HG03196 (cell line): ENCODE results near the gene WDR7.
A peak's percentile ranks its signal among the peaks of the same experiment; 100 is the strongest.

Experiments
- ATAC-seq: cut with Tn5 transposase; IDR thresholded peaks from one replicate; pipeline ENCODE4 v1.9.1; 2021; ENCODE audit not compliant: unreplicated experiment

WDR7 gene

DNA sequence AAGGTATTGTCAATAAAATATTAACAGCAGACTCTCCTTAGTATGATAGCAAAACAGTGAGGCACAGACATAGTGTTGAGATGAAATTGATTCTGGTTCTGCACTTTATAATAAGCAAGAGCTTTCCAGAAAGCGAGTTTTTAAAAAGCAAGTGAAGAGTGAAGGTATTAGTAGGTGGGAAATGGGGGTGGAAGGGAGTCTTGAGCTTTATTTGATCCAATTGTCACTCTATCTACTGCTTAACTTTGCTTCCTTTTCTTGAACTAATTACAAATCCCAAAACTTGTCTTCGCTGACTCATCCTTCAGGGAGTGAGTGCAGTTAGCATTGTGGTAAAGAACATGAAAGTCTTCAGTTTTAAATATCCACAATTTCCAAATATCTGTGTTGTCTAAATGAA is 375.2 kb downstream of the WDR7 start:
- no peak for ATAC-seq

DNA sequence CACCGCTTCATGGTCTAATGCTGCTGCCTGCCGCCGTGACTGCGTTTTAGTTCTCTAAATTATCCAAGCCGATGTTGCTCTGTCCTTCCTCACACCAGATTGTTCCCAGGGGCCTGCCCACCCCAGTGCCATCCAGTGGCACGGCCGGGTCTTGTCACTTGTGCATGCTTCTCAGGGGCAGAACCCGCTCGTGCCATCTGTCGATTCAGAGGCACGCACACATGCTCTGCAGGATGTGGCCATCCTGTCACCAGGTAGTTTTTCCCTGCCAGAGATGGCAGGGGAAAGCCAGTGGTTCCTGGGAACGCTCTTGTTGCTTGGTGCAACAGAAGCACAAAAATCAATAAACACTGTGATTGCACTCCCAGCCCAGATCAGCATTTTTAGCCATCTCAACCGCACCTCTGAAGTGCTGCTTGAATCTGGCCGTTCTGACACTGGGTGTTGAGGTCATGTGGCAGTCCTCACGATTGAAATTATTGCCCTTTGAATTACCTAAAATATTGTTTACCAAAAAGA is 376.1 kb downstream of the WDR7 start:
- ATAC-seq = no peak

DNA sequence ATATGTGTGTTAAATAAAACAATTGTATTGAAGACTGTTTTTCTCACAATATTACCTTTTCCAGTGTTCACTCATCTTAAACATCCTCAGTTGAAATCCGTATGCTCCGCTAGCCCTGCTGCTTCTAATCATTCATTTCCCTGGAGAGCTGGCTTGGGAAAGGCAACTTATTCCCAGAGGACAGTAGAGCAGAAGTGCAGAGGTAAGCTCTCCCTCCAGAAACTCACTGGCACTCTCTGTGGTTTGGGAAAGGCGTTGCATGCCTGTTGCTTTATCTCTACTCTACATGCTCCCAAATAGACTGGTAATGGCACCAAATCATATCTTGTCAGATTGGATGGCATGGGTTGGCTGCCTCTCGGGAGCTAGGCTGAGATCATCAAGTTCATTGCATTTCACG is 378.6 kb downstream of the WDR7 start:
- no peak for ATAC-seq

- ATAC-seq = no peak
Measured at GRCh38 chr18:57030417-57030816, 379.3 kb downstream of the WDR7 start.

- ATAC-seq = no peak
Measured at GRCh38 chr18:57035590-57035989, 384.4 kb downstream of the WDR7 start.

GRCh38 chr18:57038395-57038794 is 387.2 kb downstream of the WDR7 start:
- ATAC-seq = no peak

GRCh38 chr18:57040175-57040574 is 389.0 kb downstream of the WDR7 start:
- no peak for ATAC-seq

DNA sequence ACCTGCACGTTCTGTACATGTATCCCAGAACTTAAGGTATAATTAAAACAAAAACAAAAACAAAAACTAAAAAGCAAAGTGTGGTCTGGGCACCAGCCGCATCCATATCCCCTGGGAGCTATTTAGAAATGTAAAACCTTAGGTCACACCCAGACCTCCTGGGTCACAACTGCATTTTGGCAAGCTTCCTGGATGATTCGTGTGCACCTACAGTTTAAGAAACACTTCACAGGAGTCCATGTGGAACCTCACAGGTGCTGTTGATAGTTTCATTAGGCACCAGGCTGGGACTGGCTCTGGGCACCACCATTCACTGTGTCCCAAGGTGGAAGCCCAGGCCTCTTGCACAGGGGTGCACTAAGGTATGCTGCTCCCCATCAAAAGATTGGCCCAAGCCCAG is 392.1 kb downstream of the WDR7 start:
- no peak for ATAC-seq

GRCh38 chr18:57048351-57048750 is 397.2 kb downstream of the WDR7 start:
- no peak for ATAC-seq

GRCh38 chr18:57048859-57049258 is 397.7 kb downstream of the WDR7 start:
- no peak for ATAC-seq

DNA sequence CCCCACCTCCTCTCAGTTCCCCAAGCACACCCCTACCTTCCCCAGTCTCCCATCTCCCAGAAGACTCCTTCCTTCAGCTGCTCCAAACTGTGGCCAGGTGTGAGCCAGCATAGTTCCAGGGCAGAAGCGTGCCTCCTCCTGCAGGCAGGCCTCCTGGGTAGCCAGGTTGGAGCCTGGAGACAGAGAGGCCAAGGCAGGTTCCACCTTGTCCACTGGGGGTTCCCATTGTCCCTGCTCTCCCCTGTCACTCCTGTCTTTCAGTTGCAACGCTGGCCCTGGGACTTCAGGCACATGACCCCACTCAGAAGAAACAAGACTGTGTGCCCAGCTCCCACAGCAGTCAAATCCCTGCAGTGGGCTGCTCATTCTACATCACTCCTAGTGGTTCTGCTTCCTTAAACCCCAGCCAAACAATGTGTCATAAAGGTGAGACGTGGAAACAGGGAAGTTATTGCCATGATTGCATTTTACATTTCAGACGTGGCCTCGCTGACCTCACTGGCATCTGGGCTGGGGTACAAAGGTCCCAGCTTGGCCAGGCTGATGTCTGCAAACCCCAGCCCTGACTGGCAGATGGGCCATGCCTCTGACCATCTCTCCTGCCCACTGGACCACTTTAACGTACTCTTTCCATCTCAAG is 399.3 kb downstream of the WDR7 start:
- ATAC-seq = no peak

- ATAC-seq = no peak
Measured at GRCh38 chr18:57051021-57051656, 400.0 kb downstream of the WDR7 start.

- ATAC-seq = no peak
Measured at GRCh38 chr18:57051657-57052044, 400.5 kb downstream of the WDR7 start.

DNA sequence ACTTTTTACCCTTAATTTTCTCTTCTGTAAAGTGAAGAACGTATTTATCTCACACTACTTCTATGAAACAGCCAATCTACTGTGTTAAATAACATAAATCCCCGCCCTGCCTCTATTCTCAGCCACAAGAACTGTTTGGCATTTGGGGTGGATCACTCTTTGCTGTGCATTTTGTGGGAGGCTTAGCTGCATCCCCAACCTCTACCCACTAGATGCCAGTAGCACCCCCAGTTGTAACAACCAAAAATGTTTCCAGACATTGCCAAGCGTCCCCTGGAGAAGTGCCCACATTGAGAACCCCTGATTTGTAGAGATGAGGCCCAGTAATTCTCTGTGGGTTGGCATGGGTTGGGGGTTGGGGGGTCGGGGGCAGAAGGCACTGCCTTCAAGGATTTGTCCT is 401.0 kb downstream of the WDR7 start:
- ATAC-seq = no peak

GRCh38 chr18:57052759-57053158 is 401.6 kb downstream of the WDR7 start:
- no peak for ATAC-seq

DNA sequence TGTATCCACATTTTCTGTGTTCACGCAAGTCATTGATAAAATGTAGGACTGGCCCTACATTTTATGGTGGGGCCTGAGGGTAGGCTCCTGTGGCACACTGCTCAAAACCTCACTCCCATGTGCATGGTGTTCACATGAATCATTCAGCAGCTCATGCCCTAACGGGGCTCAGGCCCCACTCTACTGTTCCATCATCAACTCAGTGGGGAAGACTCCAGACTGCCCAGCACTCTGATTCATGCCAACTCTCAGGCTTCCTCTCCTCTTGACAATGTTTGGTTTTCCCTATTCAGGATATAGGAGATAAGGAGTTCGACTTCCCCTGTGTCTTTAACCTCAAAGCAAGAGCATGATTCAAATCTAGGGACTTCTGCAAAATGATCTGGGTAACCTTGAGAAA is 403.7 kb downstream of the WDR7 start:
- no peak for ATAC-seq

GRCh38 chr18:57057890-57058289 is 406.7 kb downstream of the WDR7 start:
- peak; percentile 79 for ATAC-seq

GRCh38 chr18:57058734-57059133 is 407.6 kb downstream of the WDR7 start:
- ATAC-seq = no peak

GRCh38 chr18:57059366-57059765 is 408.2 kb downstream of the WDR7 start:
- ATAC-seq = no peak

DNA sequence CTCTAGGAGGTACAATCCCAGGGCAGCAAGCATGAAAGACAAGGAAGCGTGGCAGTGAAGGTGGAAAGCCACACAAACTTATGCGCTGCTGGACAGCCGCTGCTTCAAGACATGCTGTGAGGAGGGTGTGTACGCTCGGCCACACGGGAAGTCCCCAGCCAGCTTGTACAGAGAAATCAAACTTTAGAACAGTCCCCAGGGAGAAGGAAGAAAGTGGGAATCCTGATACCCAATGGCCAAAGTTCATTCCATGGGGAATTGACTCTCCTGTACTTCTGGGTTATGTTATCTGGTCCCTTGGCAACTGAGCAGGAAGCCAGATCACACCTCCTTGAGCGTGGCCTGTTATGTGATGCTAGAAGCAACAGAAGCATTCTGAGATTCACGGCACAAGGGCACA is 409.7 kb downstream of the WDR7 start:
- no peak for ATAC-seq

DNA sequence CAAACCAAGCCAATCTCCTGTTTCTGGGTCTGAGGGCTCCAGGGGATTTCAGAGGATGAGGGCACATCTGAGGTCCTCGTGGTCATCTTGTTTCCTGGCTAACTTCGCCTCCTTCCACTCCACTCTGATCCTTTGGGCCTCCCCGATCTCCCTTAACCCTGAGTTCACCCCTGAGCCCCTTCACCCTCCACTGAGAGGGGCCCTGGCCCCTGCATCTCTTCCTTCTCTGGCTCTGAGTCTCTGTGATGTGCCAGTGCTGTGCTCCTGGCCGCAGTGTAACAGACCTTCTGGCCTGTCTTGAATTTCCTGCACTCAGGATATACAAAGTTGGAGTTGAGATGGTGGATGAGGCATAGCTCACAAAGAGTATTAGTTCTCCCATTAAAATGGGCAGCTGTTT is 411.0 kb downstream of the WDR7 start:
- no peak for ATAC-seq

GRCh38 chr18:57062844-57063243 is 411.7 kb downstream of the WDR7 start:
- ATAC-seq = no peak

GRCh38 chr18:57063601-57064103 is 412.5 kb downstream of the WDR7 start:
- ATAC-seq = no peak
